ENCODE results near the gene JPH4. TPM values are rescaled to one million over a fixed set of nuclear protein-coding genes. Genes with fewer than 3 reads are reported as not detected.
A peak's percentile ranks its signal among the peaks of the same experiment; 100 is the strongest.

The JPH4 gene
- total RNA-seq, 1 donor from 2014 or later: 3.2 TPM

GRCh38 chr14:23518709-23519108, 59.9 kb downstream of the JPH4 start:
- peaks cover 2% of the 10 kb centered on the region for H3K36me3 Mint-ChIP-seq
- no peaks in the 10 kb centered on the region for H3K36me3 ChIP-seq
- DNase-seq (ENCODE audit: low spot score): peak; percentile 58
- H3K79me2 ChIP-seq (ENCODE audit: low read depth): no peaks in the 10 kb centered on the region
- no peak overlapping the region for H2AFZ ChIP-seq (replicated peaks)
- peak overlapping the region; percentile 47 for H3K4me2 ChIP-seq
- H3K4me3 ChIP-seq: no peak overlapping the region
- H3K9me3 Mint-ChIP-seq: no peaks in the 10 kb centered on the region
- H3K27me3 Mint-ChIP-seq (ENCODE audit: insufficient read depth, low read depth): peaks cover 12% of the 10 kb centered on the region
- H3K27ac ChIP-seq: no peak overlapping the region
- no peaks in the 10 kb centered on the region for H3K27me3 ChIP-seq
- no peak overlapping the region for H3K27ac Mint-ChIP-seq
- no peak for TF ChIP-seq EZH2phosphoT487 (IDR thresholded peaks at IDR 0.05)
- TF ChIP-seq EZH2 (IDR thresholded peaks at IDR 0.05): no peak
- H4K20me1 ChIP-seq (ENCODE audit: low read depth): no peaks in the 10 kb centered on the region
- no peaks in the 10 kb centered on the region for H3K9me3 ChIP-seq (ENCODE audit: low read depth)
- no peak overlapping the region for H3K4me3 Mint-ChIP-seq
- H3F3A ChIP-seq (ENCODE audit: low read depth): peaks cover 11% of the 10 kb centered on the region
- H3K9ac ChIP-seq: no peak overlapping the region
- H3K4me1 Mint-ChIP-seq: peaks cover 19% of the 10 kb centered on the region
- peaks cover 17% of the 10 kb centered on the region for H3K4me1 ChIP-seq

Other genes starting within 250 kb of the JPH4 start
- gene SLC22A17, start 225.9 kb downstream of the JPH4 start, total RNA-seq (ENCODE audit: low replicate concordance): 22.2 and 80.8 TPM in 2 replicates
- gene EFS, start 213.6 kb downstream of the JPH4 start, total RNA-seq (ENCODE audit: low replicate concordance): 21.7 and 74.3 TPM in 2 replicates
- not detected in 2 replicates for gene IL25, start 206.0 kb downstream of the JPH4 start, total RNA-seq (ENCODE audit: low replicate concordance)
- gene CMTM5, start 201.7 kb downstream of the JPH4 start, total RNA-seq (ENCODE audit: low replicate concordance): 4.3 and 6.9 TPM in 2 replicates
- gene MYH6, start 170.5 kb downstream of the JPH4 start, total RNA-seq (ENCODE audit: low replicate concordance): 0.03 TPM in 1 of 2 replicates, not detected in the other
- 0.19 TPM in 1 of 2 replicates, not detected in the other for gene MYH7, start 143.1 kb downstream of the JPH4 start, total RNA-seq (ENCODE audit: low replicate concordance)
- 51.1 and 60.1 TPM in 2 replicates for gene NGDN, start 109.1 kb downstream of the JPH4 start, total RNA-seq (ENCODE audit: low replicate concordance)
- 0.90 and 2.2 TPM in 2 replicates for gene ZFHX2, start 27.0 kb downstream of the JPH4 start, total RNA-seq (ENCODE audit: low replicate concordance)
- 7.7 and 17.0 TPM in 2 replicates for gene THTPA, start 22.5 kb downstream of the JPH4 start, total RNA-seq (ENCODE audit: low replicate concordance)
- 65.4 and 126 TPM in 2 replicates for gene AP1G2, start 11.0 kb downstream of the JPH4 start, total RNA-seq (ENCODE audit: low replicate concordance)
- gene DHRS2, start 57.6 kb upstream of the JPH4 start, total RNA-seq (ENCODE audit: low replicate concordance): 0.59 and 2.8 TPM in 2 replicates